GM18517 (cell line): ENCODE results near the gene DCBLD2.
A peak's percentile ranks its signal among the peaks of the same experiment; 100 is the strongest.
"Not testable (repeated sequence)": the region's sequence is repeated elsewhere in the genome, so short reads cannot be mapped to it uniquely, and the experiment has no call there.

Experiments
- ATAC-seq: cut with Tn5 transposase; IDR thresholded peaks from one replicate; pipeline ENCODE4 v1.9.1; 2021; ENCODE audit warnings: mild to moderate bottlenecking, moderate library complexity; ENCODE audit not compliant: unreplicated experiment

The DCBLD2 gene

DNA sequence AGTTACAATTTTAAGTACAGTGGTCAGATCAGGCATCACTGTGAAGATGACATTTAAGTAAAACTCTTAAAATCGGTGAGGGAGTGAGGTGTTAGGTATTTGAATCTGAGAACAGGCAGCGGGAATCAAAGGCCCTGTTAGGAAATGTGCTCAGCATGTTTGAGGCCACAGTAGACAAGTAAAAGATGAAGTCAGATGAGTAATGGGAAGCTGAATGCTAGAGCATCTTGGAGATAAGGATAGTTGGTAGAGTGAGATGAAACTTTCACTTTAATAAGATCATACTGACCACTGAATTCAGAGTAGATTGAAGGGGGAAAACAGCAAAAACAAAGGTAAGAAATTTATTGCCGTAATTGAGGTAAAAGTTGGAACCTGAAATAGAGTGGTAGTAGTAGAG is 61.6 kb downstream of the DCBLD2 start:
- no peak for ATAC-seq

- ATAC-seq: not testable (repeated sequence)
Measured at GRCh38 chr3:98831060-98831459, 70.4 kb downstream of the DCBLD2 start.

GRCh38 chr3:98829246-98829832 is 72.2 kb downstream of the DCBLD2 start:
- no peak for ATAC-seq

DNA sequence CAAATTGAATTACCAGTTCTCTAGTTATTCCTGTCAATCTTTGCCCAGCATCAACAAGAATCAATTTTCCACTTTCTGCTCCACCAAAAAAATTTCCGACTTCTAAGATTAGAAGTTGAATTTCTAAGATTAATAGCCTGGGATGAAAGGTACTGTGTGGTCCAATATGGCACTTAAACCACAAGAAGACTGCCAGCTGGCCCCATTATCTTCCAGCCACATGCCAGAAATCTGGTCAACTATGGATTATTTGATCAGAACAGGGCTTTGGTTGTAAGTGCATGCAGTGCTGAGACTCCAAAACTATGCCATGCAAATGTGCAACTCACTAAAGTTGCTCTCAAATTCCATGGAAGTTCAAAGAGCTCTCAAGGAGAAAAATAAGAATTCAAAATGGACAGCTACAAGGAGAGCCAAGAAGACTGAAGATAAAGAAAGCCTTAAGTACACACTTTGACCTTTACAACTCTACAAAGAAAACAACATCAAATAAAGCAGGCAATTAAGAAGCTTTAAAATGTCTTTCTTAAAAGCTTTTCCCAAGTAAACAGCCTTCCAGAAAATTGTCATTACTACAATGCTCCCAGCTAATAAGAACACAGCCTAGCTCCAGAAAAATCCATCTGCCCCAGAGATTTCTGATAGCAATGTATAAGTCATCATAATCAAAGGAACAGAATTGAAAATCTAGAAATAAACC is 74.1 kb downstream of the DCBLD2 start:
- no peak for ATAC-seq

GRCh38 chr3:98826126-98826525 is 75.4 kb downstream of the DCBLD2 start:
- no peak for ATAC-seq

DNA sequence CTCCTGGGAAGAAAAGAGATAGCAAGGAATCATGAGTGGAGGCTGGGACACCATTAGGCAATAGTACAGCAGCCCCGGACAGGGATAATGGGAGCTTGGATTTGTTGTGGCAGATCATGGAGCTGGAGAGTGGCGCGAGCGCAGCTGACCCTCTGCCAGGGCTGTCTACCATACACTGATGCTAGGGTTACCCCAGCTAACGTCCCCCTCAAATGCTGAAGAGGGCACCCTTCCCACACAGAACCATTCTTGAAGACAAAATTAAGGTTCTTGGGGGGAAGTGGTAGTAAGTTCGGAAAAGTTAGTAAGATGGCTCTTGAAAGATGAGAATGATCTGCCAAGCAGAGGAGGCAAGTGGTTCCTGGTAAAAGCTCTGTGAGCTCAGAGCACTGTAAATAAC is 77.2 kb downstream of the DCBLD2 start:
- ATAC-seq: no peak

GRCh38 chr3:98823791-98824190 is 77.7 kb downstream of the DCBLD2 start:
- ATAC-seq: no peak

GRCh38 chr3:98821063-98821462 is 80.4 kb downstream of the DCBLD2 start:
- ATAC-seq: no peak

DNA sequence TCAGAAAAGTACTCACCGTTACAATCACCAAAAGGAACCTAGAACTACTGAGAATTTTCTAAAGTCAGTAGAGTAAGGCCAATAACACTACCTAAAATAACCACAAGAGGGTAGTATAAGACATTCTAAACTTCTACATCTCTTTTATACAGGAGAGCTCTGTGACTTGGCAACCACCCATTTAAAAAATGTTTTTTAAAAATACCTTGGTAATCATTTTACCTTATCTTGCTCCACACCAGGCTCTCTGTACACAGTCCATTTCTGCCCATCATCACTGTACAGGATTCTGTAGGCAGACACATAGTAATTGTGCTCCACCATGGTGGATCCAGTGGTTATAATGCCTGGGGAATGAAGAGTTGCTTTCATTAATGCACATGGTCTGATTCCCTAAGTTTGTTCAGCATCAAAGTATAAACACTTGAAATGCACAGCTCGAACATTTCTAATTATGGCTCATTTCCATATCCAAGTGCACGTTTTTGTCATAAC is 83.9 kb downstream of the DCBLD2 start:
- ATAC-seq: peak; percentile 90

GRCh38 chr3:98814817-98815420 is 86.6 kb downstream of the DCBLD2 start:
- ATAC-seq: no peak

DNA sequence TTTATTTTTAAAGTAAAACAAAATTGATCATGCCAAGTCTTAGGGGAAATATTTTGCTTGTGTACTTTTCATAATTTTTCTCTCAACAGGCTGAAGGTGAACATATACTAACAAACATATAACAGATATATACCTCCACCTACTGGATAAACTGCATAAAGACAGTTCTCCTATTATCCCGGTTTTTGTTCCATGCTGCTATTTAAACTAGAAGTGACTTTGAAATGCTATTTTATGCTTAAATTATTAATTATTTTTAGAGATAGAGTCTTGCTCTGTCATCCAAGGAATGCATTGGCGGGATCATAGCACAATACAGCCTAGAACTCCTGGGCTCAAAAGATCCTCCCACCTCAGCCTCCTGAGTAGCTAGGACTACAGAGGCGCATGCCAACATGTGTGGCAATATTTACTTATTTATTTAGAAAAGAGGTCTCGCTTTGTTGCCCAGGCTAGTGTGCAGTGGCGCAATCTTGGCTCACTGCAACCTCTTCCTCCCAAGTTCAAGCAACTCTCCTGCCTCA is 88.6 kb downstream of the DCBLD2 start:
- ATAC-seq: peak; percentile 59

DNA sequence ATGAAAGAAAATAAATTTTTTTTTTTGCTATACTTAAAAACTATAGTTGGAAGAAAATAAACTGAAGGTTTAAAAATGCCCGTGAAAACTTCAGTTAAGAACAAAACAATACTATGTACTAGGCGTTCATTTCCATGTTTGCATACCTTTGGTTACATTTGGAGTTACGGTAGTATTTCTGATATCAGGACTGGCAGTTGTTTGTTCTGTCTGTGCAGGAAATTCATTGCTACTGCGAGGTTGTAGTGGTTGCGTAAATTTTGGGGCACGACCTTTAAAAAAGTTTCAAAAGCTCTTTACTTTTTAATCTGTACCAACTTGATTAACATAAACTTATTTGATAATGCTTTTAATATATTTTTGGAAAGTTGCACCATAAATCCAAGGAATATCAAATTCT is 90.4 kb downstream of the DCBLD2 start:
- ATAC-seq: no peak

GRCh38 chr3:98809557-98809956 is 91.9 kb downstream of the DCBLD2 start:
- no peak for ATAC-seq

- ATAC-seq: no peak
Measured at GRCh38 chr3:98808071-98808470, 93.4 kb downstream of the DCBLD2 start.

DNA sequence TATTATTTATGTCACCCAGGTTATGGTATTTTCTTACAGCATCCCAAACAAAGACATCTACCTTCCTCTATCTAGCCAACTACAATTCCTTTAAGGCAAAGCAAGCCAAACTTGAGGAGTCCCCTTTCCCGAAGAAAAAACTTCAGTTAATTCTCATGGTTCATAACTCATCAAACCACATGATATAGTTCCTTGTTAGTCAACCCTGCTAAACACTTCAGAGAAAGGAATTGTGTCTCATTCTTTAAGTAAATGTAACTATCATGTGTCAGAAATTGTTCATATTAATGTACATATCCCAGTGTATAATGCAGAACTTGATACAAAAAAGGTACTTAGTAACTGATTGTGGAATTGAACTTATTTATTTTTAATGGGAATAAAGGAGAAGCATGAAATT is 93.9 kb downstream of the DCBLD2 start:
- no peak for ATAC-seq

- ATAC-seq: no peak
Measured at GRCh38 chr3:98807011-98807410, 94.5 kb downstream of the DCBLD2 start.

DNA sequence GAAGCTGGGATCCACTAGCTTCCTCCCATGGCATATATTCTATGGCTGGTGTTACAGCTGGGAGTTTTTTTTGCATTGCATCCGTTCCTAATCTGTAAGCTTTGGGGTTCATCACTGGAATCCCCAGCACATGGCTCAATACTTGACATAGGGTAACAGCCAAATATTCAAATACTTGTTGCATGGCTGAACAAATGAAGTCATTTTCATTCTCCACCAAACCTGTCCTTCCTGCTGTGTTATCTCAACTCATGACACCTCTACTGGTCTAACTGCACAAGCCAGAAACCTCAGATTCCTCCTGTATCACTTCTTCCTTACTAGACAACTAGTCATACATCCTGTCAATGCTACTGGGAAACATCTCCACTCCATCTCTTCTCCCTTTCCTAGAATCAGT is 95.0 kb downstream of the DCBLD2 start:
- ATAC-seq: no peak

DNA sequence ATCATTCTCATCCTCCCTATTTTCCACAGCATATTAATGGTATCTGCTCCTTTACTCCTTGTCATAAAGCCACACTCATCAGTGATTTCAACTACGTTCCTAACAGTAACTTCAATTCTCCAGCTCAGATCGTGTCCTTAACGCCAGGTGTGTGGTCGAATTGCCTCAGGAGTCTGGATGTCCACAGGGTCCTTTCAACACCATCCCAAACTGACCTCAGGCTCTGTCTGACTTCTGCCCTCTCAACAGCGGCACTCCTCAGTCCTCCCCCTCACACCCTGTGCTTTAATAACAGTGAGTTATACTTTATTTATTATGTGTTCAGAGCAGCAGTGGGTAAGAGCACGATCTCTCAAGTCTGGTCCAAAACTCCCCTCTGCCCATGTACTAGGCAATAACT is 95.9 kb downstream of the DCBLD2 start:
- no peak for ATAC-seq

DNA sequence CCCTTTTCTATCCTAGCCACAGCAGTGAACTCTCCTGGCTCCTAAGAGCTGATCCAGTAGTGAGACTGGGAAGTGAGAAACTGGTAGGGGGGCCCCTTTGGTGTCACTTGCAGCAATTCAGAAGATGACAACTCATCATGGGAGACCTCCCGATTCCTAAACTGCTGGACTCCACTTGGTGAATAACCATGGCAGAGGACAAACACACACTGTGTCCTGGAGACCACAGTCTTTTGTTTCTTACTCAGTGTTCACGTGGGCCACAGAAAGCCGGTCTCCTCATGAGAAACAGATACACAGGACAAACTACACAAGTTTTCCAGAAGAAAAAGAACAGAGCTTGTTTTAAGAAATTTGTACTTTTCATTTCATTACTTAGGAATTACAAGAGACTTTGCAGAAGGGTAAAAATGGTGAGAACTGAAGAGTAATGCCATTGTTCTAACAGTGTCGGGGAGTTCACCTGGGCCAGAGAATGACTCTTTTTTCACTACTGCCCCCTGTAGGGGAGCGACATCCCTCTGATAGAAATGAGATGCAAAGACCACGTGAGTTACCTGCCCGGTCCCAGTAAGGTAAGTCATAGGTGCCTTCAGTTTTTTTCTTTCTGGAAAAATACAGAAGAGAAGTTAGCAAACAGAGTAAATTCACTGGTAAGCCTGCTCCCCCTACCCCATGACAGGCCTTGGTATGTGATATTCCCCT is 100.3 kb downstream of the DCBLD2 start:
- ATAC-seq: no peak

- no peak for ATAC-seq
Measured at GRCh38 chr3:98800401-98800800, 101.1 kb downstream of the DCBLD2 start.

GRCh38 chr3:98799479-98799878 is 102.0 kb downstream of the DCBLD2 start:
- ATAC-seq: no peak
